ENCODE data around the gene ATP13A3.

GRCh38 chr3:194392576-194392975 is 94.2 kb downstream of the ATP13A3 start:
- TF ChIP-seq POLR2A (IDR thresholded peaks at IDR 0.05; ENCODE audit: extremely low read depth, insufficient read length) (no peak), CTCF (IDR thresholded peaks at IDR 0.05; ENCODE audit: low read depth, low read length) (no peak), MAX (IDR thresholded peaks at IDR 0.05; ENCODE audit: low read depth, low read length) (no peak), MYC (IDR thresholded peaks at IDR 0.05; ENCODE audit: low read depth, low read length) (no peak)
